Stimulated activated CD4-positive, alpha-beta T cell treated with anti-CD3 and anti-CD28 coated beads, Interleukin-12 subunit alpha, Interleukin-12 subunit beta, amount 100 ng/mL, for 48 hours (primary cell): ENCODE data around the gene NKX1-1.
A peak's percentile ranks its signal among the peaks of the same experiment; 100 is the strongest.

Experiments used
- DNase-seq, 3 donors: peaks; one replicate each; pipeline ENCODE4 v3.0.0-alpha.2; 2020; ENCODE audit warnings: low read depth in 2 of 3, low spot score in 1 of 3

The NKX1-1 gene

DNA sequence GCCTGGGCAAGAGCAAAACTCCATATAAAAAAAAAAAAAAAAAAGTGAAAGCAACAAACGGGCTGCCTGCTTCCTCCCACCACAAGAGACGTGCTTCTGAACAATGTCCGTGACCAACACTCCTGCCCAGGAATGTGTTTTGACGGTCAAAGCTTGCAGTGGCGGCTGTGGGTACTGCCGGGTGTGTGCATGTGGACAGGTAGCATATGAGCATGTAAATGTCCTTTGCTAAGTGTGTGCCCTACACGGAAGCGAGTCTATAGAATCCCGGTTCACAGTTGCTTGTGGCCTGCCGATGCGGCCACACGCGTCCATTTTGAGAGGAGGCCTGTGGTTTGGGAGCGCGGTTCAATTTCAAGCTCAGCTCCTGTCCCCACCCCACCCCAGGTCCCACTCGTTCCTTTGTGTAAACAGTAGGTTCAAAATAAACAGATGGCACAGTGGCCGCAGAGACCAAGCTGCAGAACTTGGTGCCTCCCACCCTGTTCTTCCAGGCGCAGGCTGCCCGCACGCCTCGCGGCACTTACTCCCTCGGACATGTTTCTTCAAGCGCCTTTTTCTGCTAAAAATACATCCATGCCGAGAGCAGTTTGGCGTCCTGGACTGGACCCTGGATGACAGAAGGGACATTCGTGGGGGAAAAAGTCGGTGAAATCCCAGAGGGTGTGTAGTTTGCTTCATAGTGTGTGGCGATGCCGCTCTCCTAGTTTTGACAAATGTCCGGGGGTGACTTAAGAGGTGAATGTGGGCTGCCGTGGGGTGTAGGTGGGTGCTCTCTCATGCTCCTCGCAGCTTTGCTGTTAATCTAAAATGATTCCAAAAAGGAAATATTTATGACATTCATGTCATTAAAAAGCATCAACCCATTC lies 11.5 kb upstream of the NKX1-1 start:
- DNase-seq = no peak

DNA sequence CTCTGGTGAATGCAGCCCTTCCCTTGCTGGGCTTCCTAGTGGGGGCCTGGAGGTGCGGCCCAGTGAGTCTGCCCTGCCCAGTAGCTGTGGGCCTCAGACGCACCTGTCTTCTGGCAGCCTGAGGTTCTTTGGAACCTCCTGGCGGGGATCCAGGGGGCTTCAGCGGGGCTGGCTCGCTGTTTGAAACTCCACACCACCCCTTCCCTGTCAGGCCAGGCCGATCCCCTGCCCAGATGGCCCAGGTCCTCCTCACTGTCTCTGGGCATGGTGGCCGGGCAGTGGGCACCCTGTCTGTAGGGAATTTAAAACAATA lies 10.7 kb upstream of the NKX1-1 start:
- no peak for DNase-seq

DNA sequence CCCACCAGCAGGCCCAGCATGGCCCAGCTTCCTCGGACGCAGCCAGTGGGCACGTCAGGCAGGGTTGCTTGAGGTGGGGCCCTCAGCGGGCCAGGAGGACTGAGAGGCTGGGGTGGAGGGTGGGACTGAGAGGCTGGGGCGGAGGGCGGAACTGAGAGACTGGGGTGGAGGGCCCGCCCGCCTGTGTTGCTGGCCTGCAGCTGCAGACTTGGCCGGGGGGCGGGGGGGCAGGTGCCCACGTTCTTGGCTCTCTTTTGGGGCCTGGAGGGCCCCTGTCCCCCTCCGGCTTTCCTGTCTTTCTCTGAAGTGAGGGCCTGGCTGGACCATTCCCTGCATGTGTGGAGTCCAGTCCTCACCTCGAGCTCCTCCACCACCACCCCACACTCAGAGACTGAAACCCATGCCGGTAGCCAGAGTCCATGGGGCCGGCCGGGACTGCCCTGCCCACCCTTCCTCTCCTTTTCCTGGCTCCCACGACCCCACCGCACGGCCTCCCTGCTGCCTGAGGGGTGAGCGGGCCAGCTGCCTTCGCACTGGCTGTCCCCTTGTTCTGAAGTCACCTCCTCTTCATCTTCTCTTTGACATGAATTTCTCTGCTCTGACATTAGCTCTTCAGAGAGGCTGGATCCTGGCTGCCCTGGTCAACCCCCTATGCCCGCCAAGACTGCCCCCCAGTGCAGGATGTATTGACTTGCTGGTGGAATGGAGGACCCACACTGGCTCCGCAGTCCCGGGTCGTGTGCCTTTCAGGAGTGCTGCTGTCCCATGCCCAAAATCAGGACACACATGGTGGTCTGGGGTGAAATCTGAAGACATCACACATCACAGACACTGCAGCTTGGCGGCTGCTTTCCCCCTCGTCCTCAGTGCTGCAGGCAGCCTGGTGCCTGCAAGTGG lies 10.1 kb upstream of the NKX1-1 start:
- no peak for DNase-seq

GRCh38 chr4:1415681-1415981 lies 9.4 kb upstream of the NKX1-1 start:
- no peak for DNase-seq

DNA sequence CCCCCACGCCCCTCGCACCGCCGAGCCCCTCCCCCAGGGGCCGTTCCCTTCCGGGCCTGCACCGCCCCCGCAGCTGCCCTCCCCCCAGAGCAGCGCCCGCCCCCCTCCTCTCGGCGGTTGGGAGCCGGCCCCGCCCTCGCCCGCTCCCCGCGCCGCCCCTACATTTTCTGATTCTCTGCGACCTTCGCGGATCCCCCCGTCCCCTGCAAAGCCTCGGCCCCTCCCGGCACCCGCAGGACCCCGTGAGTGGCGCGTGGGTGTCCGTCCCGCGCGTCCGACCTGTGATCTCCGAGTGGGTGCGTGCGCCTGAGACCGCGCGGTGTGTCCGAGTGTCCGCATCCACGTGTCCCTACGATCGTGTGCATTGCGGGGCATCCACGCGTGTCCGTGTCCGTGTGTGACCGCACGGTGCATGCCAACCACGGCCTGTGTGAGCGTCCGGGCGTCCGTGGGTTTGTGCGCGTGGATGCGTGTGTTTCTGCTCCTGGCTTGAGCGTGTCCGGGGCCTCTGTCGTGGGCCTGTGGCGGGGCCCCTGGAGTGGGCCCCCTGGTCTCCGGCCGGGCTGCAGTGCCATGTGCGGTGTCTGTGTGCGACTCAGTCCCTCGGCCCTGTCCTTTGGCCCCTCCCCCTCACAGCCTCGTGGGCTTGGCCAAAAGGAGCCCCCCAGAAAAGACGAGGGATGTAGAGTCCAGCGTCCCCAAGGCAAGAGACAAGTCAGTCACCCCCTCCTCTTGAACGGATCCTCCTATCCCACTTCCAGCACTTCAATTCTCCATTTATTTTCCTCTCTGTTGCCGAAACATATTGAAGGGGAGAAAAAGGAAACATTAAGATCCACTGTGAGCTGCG lies 8.8 kb upstream of the NKX1-1 start:
- DNase-seq = no peak

- DNase-seq = no peak
These were observed 7.6 kb upstream of the NKX1-1 start for GRCh38 chr4:1413687-1414479.

- DNase-seq = no peak
These were observed 7.0 kb upstream of the NKX1-1 start for GRCh38 chr4:1413204-1413663.

DNA sequence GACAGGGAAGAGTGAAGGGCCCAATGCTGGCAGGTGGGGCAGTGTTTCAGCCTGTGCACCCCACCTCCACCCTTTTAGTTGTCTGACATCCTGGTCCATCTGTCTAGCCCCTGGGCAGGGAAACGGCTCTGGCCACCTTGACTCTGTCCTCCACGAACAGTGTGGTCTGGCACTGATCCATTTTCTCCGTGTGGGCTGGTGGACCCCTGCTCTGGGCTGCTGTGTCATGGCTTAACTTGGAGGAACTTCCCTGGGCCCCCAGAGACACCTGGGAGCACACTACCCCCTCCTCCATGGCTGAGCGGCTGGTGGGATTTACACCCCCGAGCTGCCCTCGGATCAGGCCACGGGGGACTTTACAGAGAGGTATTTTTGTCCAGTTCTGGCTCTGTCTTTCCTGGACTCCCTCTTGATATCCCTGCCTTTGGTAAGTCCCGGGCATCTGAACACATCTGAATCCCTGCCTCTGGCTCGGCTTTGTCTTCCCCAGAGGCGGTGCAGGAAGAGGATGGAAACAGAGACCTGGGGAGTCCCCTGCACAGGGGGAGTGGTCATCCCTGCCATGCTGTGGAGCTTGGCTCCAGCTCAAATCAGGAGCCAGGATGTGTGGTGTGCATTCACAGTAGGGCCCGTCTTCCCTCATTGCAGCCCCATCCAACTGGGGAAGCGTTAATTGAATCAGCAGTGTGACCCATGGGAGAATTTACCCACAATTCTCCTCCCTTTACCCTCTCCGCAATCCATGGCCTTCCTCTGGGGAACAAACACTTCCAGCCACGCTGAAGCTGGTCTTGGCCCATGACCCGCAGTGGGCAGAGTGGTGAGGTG lies 6.3 kb upstream of the NKX1-1 start:
- no peak for DNase-seq

GRCh38 chr4:1411436-1412375 lies 5.5 kb upstream of the NKX1-1 start:
- no peak for DNase-seq

- peak in 1 of 3 donors; percentile 31 for DNase-seq
These were observed 4.5 kb upstream of the NKX1-1 start for GRCh38 chr4:1410491-1411325.

GRCh38 chr4:1409491-1410425 lies 3.5 kb upstream of the NKX1-1 start:
- no peak for DNase-seq

- DNase-seq = no peak
These were observed 2.8 kb upstream of the NKX1-1 start for GRCh38 chr4:1409079-1409478.

GRCh38 chr4:1408418-1408817 lies 2.2 kb upstream of the NKX1-1 start:
- DNase-seq = no peak

- DNase-seq = no peak
These were observed 1.6 kb upstream of the NKX1-1 start for GRCh38 chr4:1407657-1408333.

- no peak for DNase-seq
These were observed 877 bp upstream of the NKX1-1 start for GRCh38 chr4:1406981-1407656.
